ENCODE measurements around the gene SSR1.
"Not testable (repeated sequence)": the region's sequence is repeated elsewhere in the genome, so short reads cannot be mapped to it uniquely, and the experiment has no call there.

Gene SSR1

DNA sequence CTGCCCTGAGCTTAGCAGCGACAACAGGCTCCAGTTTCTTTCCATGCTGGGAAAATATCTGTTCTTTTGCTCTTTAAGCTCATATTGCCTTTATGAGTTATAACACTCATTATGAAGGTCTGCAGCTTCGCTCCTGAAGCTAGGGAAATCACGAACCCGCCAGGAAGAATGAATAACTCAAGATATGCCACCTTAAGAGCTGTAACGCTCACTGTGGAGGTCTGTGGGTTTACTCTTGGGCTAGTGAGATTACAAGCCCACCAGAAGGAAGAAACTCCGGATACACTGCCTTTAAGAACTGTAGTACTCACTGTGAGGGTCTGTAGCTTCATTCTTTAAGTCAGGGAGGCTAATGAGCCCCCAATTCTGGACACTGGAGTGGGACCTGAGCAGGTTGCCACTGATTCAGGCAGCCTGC lies 3.0 kb upstream of the SSR1 start:
- TF ChIP-seq, protein P1, sequence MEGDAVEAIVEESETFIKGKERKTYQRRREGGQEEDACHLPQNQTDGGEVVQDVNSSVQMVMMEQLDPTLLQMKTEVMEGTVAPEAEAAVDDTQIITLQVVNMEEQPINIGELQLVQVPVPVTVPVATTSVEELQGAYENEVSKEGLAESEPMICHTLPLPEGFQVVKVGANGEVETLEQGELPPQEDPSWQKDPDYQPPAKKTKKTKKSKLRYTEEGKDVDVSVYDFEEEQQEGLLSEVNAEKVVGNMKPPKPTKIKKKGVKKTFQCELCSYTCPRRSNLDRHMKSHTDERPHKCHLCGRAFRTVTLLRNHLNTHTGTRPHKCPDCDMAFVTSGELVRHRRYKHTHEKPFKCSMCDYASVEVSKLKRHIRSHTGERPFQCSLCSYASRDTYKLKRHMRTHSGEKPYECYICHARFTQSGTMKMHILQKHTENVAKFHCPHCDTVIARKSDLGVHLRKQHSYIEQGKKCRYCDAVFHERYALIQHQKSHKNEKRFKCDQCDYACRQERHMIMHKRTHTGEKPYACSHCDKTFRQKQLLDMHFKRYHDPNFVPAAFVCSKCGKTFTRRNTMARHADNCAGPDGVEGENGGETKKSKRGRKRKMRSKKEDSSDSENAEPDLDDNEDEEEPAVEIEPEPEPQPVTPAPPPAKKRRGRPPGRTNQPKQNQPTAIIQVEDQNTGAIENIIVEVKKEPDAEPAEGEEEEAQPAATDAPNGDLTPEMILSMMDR (IDR thresholded peaks at IDR 0.05; ENCODE audit: poor library complexity, severe bottlenecking) = no peak
- ATAC-seq (ENCODE audit: low read depth) (no peak), DNase-seq (ENCODE audit: low spot score) (no peak)
- no peak overlapping the region for H3K27ac ChIP-seq (ENCODE audit: poor library complexity, severe bottlenecking)
- H3K4me3 ChIP-seq (ENCODE audit: severe bottlenecking) = no peak overlapping the region
- H3K4me1 ChIP-seq (ENCODE audit: insufficient read depth, poor library complexity, severe bottlenecking) = peaks cover 11% of the 10 kb centered on the region
- H3K36me3 ChIP-seq (ENCODE audit: low read depth) = peaks cover 9% of the 10 kb centered on the region; the same call in 1 of the 2 replicates
- H3K9me3 ChIP-seq (ENCODE audit: severe bottlenecking) = no peaks in the 10 kb centered on the region
- H3K27me3 ChIP-seq (ENCODE audit: insufficient read depth, poor library complexity, severe bottlenecking) = no peaks in the 10 kb centered on the region

DNA sequence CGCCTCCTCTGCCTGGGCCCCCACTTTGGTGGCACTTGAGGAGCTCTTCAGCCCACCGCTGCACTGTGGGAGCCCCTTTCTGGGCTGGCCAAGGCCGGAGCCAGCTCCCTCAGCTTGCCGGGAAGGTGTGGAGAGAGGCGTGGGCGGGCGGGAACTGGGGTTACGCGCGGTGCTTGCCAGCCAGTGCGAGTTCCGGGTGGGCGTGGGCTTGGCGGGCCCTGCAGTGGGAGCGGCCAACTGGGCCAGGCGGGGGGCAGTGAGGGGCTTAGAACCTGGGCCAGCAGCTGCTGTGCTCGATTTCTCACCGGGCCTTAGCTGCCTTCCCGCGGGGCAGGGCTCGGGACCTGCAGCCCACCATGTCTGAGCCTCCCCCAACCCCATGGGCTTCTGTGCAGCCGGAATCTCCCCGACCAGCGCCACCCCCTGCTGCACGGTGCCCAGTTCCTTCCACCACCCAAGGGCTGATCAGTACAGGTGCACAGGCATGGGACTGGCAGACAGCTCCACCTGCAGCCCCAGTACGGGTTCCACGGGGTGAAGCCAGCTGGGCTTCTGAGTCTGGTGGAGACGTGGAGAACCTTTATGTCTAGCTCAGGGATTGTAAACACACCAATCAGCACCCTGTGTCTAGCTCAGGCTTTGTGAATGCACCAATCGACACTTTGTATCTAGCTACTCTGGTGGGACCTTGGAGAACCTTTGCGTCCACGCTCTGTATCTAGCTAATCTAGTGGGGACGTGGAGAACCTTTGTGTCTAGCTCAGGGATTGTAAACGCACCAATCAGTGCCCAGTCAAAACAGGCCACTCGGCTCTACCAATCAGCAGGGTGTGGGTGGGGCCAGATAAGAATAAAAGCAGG lies 2.3 kb upstream of the SSR1 start:
- not testable (repeated sequence) for H3K27ac ChIP-seq (ENCODE audit: poor library complexity, severe bottlenecking); ATAC-seq (ENCODE audit: low read depth); DNase-seq (ENCODE audit: low spot score)

DNA sequence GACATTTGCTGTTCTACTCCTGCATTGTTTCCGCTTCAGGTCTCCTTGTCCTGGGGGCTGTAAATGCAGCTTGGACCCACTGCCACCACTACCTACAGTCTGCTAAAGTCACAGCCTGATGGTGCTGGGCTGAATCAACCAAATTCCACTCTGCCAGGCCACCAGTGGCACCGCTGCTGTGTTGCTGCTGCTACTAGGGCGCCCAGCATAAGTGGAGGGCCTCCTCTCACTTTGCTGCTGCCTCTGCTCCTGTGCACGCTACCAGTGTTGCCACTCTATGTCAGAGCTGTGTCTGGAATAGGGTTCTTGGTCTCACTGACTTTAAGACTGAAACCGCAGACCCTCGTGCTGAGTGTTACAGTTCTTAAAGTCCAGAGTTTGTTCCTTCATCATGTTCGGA lies 1.4 kb upstream of the SSR1 start:
- H3K27me3 ChIP-seq (ENCODE audit: insufficient read depth, poor library complexity, severe bottlenecking) = no peaks in the 10 kb centered on the region
- H3K9me3 ChIP-seq (ENCODE audit: severe bottlenecking) = no peaks in the 10 kb centered on the region
- H3K4me1 ChIP-seq (ENCODE audit: insufficient read depth, poor library complexity, severe bottlenecking) = peaks cover 11% of the 10 kb centered on the region
- TF ChIP-seq, protein P1 (IDR thresholded peaks at IDR 0.05; ENCODE audit: poor library complexity, severe bottlenecking) = no peak
- peaks cover 20% of the 10 kb centered on the region for H3K36me3 ChIP-seq (ENCODE audit: low read depth)
- no peak for DNase-seq (ENCODE audit: low spot score)
- H3K27ac ChIP-seq (ENCODE audit: poor library complexity, severe bottlenecking) = peak overlapping the region; percentile 73
- H3K4me3 ChIP-seq (ENCODE audit: severe bottlenecking) = no peak overlapping the region
- no peak for ATAC-seq (ENCODE audit: low read depth)

More for the DNA sequence above, 2.3 kb upstream of the SSR1 start:
- Histone ChIP-seq H3K4me1 (ENCODE audit: insufficient read depth, poor library complexity, severe bottlenecking) (peaks cover 11% of the 10 kb centered on the region), H3K36me3 (ENCODE audit: low read depth) (peaks cover 11% of the 10 kb centered on the region; the same call in 1 of the 2 replicates)
- not testable (repeated sequence) for H3K4me3 ChIP-seq (ENCODE audit: severe bottlenecking); H3K9me3 ChIP-seq (ENCODE audit: severe bottlenecking); H3K27me3 ChIP-seq (ENCODE audit: insufficient read depth, poor library complexity, severe bottlenecking)

DNA sequence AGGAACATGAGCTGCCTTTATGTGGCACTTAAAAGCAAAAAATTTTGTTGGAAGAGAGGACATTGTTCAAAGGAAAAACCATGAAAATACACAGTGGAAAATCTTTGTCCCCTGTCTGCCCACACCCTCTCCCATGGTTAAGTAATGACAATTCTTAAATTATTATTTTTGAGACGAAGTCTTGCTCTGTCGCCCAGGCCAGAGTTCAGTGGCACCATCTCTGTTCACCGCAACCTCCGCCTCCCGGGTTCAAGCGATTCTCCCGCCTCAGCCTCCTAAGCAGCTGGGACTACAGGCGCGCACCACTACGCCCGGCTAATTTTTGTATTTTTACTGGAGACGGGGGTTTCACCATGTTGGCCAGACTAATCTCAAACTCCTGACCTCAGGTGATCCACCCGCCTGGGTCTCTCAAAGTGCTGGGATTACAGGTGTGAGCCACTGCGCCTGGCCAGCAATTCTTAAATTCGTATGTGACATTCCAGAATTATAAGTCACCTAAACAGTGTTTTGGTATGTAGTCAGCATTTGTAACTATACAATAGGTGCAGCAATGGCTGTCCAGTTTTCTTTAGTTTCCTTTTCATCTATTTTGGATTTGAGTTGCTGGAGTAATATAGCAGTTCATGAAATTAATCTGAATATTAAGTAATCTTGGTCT lies 636 bp upstream of the SSR1 start:
- no peak for ATAC-seq (ENCODE audit: low read depth)
- Histone ChIP-seq H3K4me1 (ENCODE audit: insufficient read depth, poor library complexity, severe bottlenecking) (peaks cover 11% of the 10 kb centered on the region), H3K36me3 (ENCODE audit: low read depth) (peaks cover 28% of the 10 kb centered on the region), H3K9me3 (ENCODE audit: severe bottlenecking) (no peaks in the 10 kb centered on the region), H3K4me3 (ENCODE audit: severe bottlenecking) (peak overlapping the region; percentile 72), H3K27me3 (ENCODE audit: insufficient read depth, poor library complexity, severe bottlenecking) (no peaks in the 10 kb centered on the region), H3K27ac (ENCODE audit: poor library complexity, severe bottlenecking) (peak overlapping the region; percentile 73)
- TF ChIP-seq, protein P1 (IDR thresholded peaks at IDR 0.05; ENCODE audit: poor library complexity, severe bottlenecking) = no peak
- DNase-seq (ENCODE audit: low spot score) = no peak

DNA sequence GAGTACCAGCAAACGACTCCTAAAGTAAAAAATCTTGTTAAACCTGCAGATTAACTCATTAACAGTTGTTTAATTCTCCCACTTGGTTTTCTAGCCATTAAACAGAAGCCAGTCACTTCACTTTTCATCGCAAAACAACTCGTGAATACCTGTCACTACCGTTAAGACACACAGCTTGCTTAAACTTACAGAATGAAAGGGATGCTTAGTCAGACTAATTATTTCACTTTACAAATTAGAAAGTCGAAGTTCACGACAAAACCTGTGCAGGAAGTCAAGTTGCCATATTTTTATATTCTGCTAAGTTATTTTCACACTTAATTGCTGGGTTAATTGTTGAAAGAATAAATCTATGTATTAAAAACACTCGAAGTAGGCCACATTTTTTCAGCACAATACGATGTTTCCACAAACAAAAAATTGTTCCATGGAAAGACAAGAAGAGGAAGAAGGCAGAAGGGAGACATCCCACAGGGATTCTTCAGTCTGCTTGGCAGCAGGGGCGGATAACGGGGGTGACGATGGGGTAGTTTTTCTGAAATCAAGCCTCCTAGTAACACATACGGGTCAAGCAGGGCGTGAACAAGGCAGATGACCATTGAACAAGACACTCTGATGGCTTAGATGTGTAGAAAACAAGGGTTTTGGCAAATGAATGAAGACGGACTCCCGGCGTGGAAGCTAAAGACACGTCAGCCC lies 933 bp downstream of the SSR1 start:
- DNase-seq (ENCODE audit: low spot score) (no peak), ATAC-seq (ENCODE audit: low read depth) (no peak; the same call in 2 of the 3 replicates)
- TF ChIP-seq, protein P1 (IDR thresholded peaks at IDR 0.05; ENCODE audit: poor library complexity, severe bottlenecking) = no peak
- Histone ChIP-seq H3K27ac (ENCODE audit: poor library complexity, severe bottlenecking) (peak overlapping the region; percentile 73), H3K4me3 (ENCODE audit: severe bottlenecking) (peak overlapping the region; percentile 72), H3K4me1 (ENCODE audit: insufficient read depth, poor library complexity, severe bottlenecking) (peaks cover 11% of the 10 kb centered on the region), H3K9me3 (ENCODE audit: severe bottlenecking) (no peaks in the 10 kb centered on the region), H3K27me3 (ENCODE audit: insufficient read depth, poor library complexity, severe bottlenecking) (no peaks in the 10 kb centered on the region), H3K36me3 (ENCODE audit: low read depth) (peaks cover 44% of the 10 kb centered on the region)
